SK-N-SH (cell line): ENCODE results near the gene PAPOLA.

Experiments used
- CHD2 ChIP-seq: fragments of 150-350 bp; IDR thresholded peaks from 2 replicates; pipeline ENCODE4 v1.6.1; 2018; ENCODE audit warnings: low read length; ENCODE audit not compliant: partially characterized antibody
- CTCF ChIP-seq: fragments of 200-600 bp; sonication (generic); IDR thresholded peaks from 2 replicates; pipeline ENCODE4 v1.6.1; 2017; ENCODE audit warnings: antibody characterized with exemption, mild to moderate bottlenecking, moderate library complexity
- EP300 ChIP-seq, 2 experiments: IDR thresholded peaks; 2 replicates each; pipeline versions ENCODE4 v1.4.0 to v1.6.1; 2012; ENCODE audit warnings: borderline replicate concordance in 1 of 2, low read depth in 1 of 2, low read length in 1 of 2
- GABPA ChIP-seq: IDR thresholded peaks from 2 replicates; pipeline ENCODE4 v1.4.0; 2012; ENCODE audit warnings: low read depth, mild to moderate bottlenecking
- MXI1 ChIP-seq: IDR thresholded peaks from 2 replicates; pipeline ENCODE4 v1.6.1; 2012; ENCODE audit warnings: mild to moderate bottlenecking, low read depth, low read length, improper control_type of control experiment
- NFIC ChIP-seq: IDR thresholded peaks from 2 replicates; pipeline ENCODE4 v1.4.0; 2012; ENCODE audit warnings: borderline replicate concordance
- PBX3 ChIP-seq: IDR thresholded peaks from 2 replicates; pipeline ENCODE4; 2012
- POLR2AphosphoS5 ChIP-seq: IDR thresholded peaks from 2 replicates; pipeline ENCODE4 v1.6.1; 2012; ENCODE audit warnings: low read depth, low read length
- RFX5 ChIP-seq: IDR thresholded peaks from 2 replicates; pipeline ENCODE4 v1.6.1; 2012; ENCODE audit warnings: mild to moderate bottlenecking, improper control_type of control experiment, low read length
- RXRA ChIP-seq: IDR thresholded peaks from 2 replicates; pipeline ENCODE4 v1.4.0; 2012; ENCODE audit warnings: low read depth, mild to moderate bottlenecking, borderline replicate concordance
- SIN3A ChIP-seq: IDR thresholded peaks from 2 replicates; pipeline ENCODE4 v1.6.1; 2012; ENCODE audit warnings: low read depth, mild to moderate bottlenecking, low read length, moderate library complexity, borderline replicate concordance
- USF1 ChIP-seq: IDR thresholded peaks from 2 replicates; pipeline ENCODE4 v1.4.0; 2012; ENCODE audit warnings: low read depth, borderline replicate concordance
- YY1 ChIP-seq: IDR thresholded peaks from 2 replicates; pipeline ENCODE4 v1.4.0; 2012; ENCODE audit warnings: low read depth, mild to moderate bottlenecking
- TF ChIP-seq, protein P1 (sequence below): IDR thresholded peaks from 2 replicates; pipeline ENCODE4 v1.6.1; 2012; ENCODE audit warnings: mild to moderate bottlenecking, low read depth, low read length, moderate library complexity

DNA sequence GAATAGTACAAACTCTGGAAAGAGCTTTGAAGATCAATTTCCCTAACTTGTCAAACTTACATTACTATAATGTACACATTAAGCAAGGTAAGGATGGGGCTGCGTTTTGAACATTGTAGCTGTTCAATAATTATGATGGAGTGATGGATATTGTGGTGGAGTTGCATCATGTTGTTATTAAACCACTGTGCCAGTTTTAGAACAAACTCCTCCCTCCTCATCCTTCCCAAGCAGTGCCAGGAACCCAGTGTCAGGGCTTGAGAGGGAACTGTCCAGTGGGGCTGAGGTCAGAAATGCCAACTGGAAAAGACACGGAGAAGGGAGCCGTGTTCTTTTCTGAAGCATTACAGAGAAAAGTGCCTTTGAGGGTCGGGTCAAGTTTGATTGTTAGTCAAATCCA, 31.9 kb upstream of the PAPOLA start:
- TF ChIP-seq PBX3 (no peak), CTCF (no peak), EP300 (IDR thresholded peaks at IDR 0.05; ENCODE audit: borderline replicate concordance in 1 of 2, low read depth in 1 of 2, low read length in 1 of 2) (no peak), GABPA (no peak), RFX5 (no peak), SIN3A (no peak), POLR2AphosphoS5 (no peak), RXRA (no peak), YY1 (no peak), NFIC (no peak), MXI1 (no peak), CHD2 (no peak), USF1 (no peak)
- TF ChIP-seq, protein P1, sequence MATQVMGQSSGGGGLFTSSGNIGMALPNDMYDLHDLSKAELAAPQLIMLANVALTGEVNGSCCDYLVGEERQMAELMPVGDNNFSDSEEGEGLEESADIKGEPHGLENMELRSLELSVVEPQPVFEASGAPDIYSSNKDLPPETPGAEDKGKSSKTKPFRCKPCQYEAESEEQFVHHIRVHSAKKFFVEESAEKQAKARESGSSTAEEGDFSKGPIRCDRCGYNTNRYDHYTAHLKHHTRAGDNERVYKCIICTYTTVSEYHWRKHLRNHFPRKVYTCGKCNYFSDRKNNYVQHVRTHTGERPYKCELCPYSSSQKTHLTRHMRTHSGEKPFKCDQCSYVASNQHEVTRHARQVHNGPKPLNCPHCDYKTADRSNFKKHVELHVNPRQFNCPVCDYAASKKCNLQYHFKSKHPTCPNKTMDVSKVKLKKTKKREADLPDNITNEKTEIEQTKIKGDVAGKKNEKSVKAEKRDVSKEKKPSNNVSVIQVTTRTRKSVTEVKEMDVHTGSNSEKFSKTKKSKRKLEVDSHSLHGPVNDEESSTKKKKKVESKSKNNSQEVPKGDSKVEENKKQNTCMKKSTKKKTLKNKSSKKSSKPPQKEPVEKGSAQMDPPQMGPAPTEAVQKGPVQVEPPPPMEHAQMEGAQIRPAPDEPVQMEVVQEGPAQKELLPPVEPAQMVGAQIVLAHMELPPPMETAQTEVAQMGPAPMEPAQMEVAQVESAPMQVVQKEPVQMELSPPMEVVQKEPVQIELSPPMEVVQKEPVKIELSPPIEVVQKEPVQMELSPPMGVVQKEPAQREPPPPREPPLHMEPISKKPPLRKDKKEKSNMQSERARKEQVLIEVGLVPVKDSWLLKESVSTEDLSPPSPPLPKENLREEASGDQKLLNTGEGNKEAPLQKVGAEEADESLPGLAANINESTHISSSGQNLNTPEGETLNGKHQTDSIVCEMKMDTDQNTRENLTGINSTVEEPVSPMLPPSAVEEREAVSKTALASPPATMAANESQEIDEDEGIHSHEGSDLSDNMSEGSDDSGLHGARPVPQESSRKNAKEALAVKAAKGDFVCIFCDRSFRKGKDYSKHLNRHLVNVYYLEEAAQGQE, result peak; percentile 51; the same call in 1 of the 2 replicates
